Measurements from ENCODE around the gene SERPINB1.
A peak's percentile ranks its signal among the peaks of the same experiment; 100 is the strongest.

GRCh38 chr6:2848851-2849250 lies 7.2 kb upstream of the SERPINB1 start:
- TF ChIP-seq CTCF (IDR thresholded peaks at IDR 0.05 in 2 of 3, conservative IDR thresholded peaks at IDR 0.05 in 1 of 3; ENCODE audit: borderline replicate concordance in 1 of 3, insufficient read depth in 1 of 3, low read depth in 2 of 3, low read length in 2 of 3) (no peak), POLR2AphosphoS5 (IDR thresholded peaks at IDR 0.05; ENCODE audit: low read depth, low read length) (peak; percentile 54)
